Upper lobe of left lung (tissue), 4 donors: ENCODE measurements around the gene NOTCH3.

Source experiments
- CTCF ChIP-seq, 6 experiments: fragments of 450-650 bp in 4 of 6; fragments of 200-600 bp in 2 of 6; sonication (generic) in 2 of 6; IDR thresholded peaks; one replicate each; pipeline ENCODE4 v1.5.1; 2016 to 2019; ENCODE audit warnings: antibody characterized with exemption in 6 of 6
- POLR2A ChIP-seq, 4 donors: fragments of 450-650 bp; IDR thresholded peaks; one replicate each; pipeline ENCODE4 v1.5.1; 2016 to 2017; ENCODE audit warnings: antibody characterized with exemption in 4 of 4, mild to moderate bottlenecking in 2 of 4
- POLR2AphosphoS5 ChIP-seq, 2 donors: sonication (generic); formaldehyde crosslinking; IDR thresholded peaks; one replicate each; pipeline ENCODE4 v1.5.1; 2017; ENCODE audit warnings: antibody characterized with exemption in 2 of 2

- TF ChIP-seq CTCF (IDR thresholded peaks at IDR 0.05) = no peak
- TF ChIP-seq POLR2A (IDR thresholded peaks at IDR 0.05) = no peak
- TF ChIP-seq POLR2AphosphoS5 (IDR thresholded peaks at IDR 0.05) = no peak
Observed at GRCh38 chr19:15114153-15114540, 86.6 kb downstream of the NOTCH3 start.
